ENCODE measurements around the gene TMEM35B. TPM values are rescaled to one million over a fixed set of nuclear protein-coding genes. Genes with fewer than 3 reads are reported as not detected.
"Not testable (repeated sequence)": the region's sequence is repeated elsewhere in the genome, so short reads cannot be mapped to it uniquely, and the experiment has no call there.

The TMEM35B gene
- polyA plus RNA-seq, 1 donor from 2014 or later: 70.7 TPM

DNA sequence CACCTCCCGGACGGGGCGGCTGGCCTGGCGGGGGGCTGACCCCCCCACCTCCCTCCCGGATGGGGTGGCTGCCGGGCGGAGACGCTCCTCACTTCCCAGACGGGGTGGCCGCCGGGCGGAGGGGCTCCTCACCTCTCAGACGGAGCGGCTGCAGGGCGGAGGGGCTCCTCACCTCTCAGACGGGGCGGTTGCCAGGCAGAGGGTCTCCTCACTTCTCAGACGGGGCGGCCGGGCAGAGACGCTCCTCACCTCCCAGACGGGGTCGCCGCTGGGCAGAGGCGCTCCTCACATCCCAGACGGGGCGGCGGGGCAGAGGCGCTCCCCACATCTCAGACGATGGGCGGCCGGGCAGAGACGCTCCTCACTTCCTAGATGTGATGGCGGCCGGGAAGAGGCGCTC lies 17.5 kb downstream of the TMEM35B start:
- H3K36me3 Mint-ChIP-seq, H3K27me3 Mint-ChIP-seq, H3K4me1 Mint-ChIP-seq, H3K4me3 Mint-ChIP-seq, H3K9me3 Mint-ChIP-seq, H3K27ac Mint-ChIP-seq: not testable (repeated sequence)

DNA sequence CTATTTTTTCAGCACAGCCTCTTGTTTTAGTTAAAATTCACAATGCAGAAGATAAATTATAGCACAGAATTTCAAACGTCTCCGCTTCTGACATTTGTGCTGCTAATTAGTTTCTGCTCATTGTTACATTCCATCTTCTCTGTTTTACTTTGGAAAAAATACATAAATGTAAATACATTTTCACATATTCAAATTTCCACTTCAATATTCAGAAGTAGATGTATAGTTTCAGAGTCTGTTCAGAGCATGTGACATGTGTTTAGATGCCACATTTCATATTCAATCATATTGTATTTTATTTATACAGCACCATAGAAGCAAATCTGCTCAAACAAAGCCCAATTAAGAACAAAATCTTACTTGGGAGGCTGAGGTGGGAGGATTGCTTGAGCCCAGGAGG lies 19.6 kb downstream of the TMEM35B start:
- no peaks in the 10 kb centered on the region for H3K36me3 Mint-ChIP-seq
- no peak overlapping the region for H3K4me3 Mint-ChIP-seq
- no peaks in the 10 kb centered on the region for H3K9me3 Mint-ChIP-seq
- H3K27me3 Mint-ChIP-seq: no peaks in the 10 kb centered on the region
- H3K27ac Mint-ChIP-seq: no peak overlapping the region
- peaks cover 0 to 1% (median 0%) of the 10 kb centered on the region in 3 donors for H3K4me1 Mint-ChIP-seq

DNA sequence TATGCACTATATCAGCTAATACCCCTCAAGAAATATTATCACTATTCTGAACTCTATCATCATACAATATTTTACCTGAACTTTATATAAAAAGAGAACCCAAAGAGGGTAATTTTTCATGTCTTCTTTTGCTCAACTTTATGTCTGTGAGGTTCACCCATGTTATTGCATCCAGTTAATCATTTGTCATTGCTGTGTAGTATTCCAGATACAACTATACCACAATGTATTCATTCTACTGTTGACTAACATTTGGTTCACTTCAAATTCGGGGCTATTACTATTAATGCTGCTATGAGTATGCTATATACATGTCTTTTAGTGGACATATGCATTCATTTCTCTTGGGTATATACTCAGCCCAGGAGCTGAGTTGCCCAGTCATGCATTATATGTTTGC lies 34.7 kb downstream of the TMEM35B start:
- Mint-ChIP-seq H3K4me1 (no peaks in the 10 kb centered on the region), H3K36me3 (peaks cover 15% of the 10 kb centered on the region), H3K27ac (no peak overlapping the region), H3K27me3 (peaks cover 17% of the 10 kb centered on the region), H3K4me3 (no peak overlapping the region), H3K9me3 (peaks cover 2 to 4% (median 3%) of the 10 kb centered on the region in 3 donors)

DNA sequence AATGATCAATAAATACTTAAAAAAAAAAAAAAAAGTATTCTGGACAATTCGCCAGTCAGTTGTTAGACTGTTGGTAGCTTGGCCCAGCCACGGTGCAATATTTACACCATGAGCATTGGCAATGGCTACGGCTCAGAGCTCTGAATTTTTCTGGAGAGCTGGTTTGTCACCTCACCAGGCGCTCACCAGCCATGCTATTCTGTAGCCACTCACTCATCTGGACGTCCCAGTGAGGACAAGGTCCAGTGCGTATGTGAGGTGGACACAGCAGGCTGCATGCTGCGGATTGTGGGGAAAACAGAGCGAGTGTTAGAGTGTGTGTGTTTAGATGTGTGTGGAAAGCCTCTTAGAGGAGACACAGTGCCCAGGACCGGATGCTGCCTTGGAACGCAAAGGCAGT lies 36.4 kb downstream of the TMEM35B start:
- Mint-ChIP-seq H3K27me3 (peaks cover 17% of the 10 kb centered on the region), H3K36me3 (peaks cover 15% of the 10 kb centered on the region)
- not testable (repeated sequence) for H3K9me3 Mint-ChIP-seq, H3K4me1 Mint-ChIP-seq, H3K27ac Mint-ChIP-seq, H3K4me3 Mint-ChIP-seq

DNA sequence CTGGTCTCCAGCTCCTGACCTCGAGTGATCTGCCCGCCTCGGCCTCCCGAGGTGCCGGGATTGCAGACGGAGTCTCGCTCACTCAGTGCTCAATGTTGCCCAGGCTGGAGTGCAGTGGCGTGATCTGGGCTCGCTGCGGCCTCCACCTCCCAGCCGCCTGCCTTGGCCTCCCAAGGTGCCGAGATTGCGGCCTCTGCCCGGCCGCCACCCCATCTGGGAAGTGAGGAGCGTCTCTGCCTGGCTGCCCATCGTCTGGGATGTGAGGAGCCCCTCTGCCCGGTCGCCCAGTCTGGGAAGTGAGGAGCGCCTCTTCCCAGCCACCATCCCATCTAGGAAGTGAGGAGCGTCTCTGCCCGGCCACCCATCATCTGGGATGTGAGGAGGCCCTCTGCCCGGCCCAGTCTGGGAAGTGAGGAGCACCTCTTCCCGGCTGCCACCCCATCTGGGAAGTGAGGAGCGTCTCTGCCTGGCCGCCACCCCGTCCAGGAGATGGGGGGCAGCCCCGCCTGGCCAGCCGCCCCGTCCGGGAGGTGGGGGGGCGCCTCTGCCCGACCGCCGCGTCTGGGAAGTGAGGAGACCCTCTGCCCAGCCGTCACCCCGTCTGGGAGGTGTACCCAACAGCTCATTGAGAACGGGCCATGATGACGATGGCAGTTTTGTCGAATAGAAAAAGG lies 37.4 kb downstream of the TMEM35B start:
- not testable (repeated sequence) for H3K27ac Mint-ChIP-seq, H3K4me3 Mint-ChIP-seq, H3K9me3 Mint-ChIP-seq, H3K4me1 Mint-ChIP-seq
- Mint-ChIP-seq H3K27me3 (peaks cover 16% of the 10 kb centered on the region), H3K36me3 (peaks cover 11% of the 10 kb centered on the region)

DNA sequence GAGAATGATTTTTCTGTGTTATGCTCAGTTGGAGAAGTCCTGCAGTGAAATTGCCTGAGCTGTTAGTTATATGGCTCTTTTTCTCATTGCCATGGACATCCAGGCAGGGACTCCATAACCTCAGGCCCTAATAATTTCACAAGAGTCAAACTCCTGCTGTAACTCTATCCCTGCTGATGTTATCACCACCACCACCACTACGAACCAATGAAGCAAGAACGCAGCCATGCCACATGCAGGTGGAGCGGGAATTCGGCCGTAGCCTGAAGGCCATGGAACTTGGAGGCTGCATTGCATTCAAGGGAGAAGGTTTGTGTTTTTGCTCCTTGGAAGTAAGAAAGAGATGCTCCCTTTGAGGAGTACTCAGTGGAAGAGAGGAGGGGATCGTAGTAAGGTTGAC lies 38.9 kb downstream of the TMEM35B start:
- H3K27ac Mint-ChIP-seq: no peak overlapping the region
- H3K36me3 Mint-ChIP-seq: peaks cover 2% of the 10 kb centered on the region
- no peak overlapping the region for H3K4me3 Mint-ChIP-seq
- peaks cover 0 to 8% (median 1%) of the 10 kb centered on the region in 3 donors for H3K4me1 Mint-ChIP-seq
- H3K27me3 Mint-ChIP-seq: peaks cover 12% of the 10 kb centered on the region
- peaks cover 2 to 4% (median 3%) of the 10 kb centered on the region in 3 donors for H3K9me3 Mint-ChIP-seq

DNA sequence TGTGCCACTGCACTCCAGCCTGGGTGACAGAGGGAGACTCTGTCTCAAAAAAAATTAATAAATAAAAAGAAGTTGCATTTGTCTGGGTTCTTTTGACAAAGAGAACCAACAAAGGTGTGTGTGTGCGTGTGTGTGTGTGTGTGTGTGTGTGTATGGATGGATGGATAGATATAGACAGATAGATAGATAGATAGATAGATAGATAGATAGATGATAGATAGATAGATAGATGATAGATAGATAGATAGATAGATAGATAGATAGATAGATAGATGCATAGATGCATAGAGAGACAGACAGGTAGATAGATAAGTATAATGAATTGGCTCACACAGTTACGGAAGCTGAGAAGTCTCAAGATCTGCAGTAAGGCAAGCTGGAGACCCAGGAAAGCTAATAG lies 43.3 kb downstream of the TMEM35B start:
- H3K27ac Mint-ChIP-seq, H3K4me3 Mint-ChIP-seq, H3K9me3 Mint-ChIP-seq, H3K4me1 Mint-ChIP-seq, H3K36me3 Mint-ChIP-seq: not testable (repeated sequence)
- H3K27me3 Mint-ChIP-seq: peaks cover 19% of the 10 kb centered on the region

Other genes with a start within 250 kb of the TMEM35B start
- gene GJB5, start 230.3 kb downstream of the TMEM35B start, polyA plus RNA-seq: not detected
- not detected for gene GJB4, start 225.6 kb downstream of the TMEM35B start, polyA plus RNA-seq
- gene GJB3, start 204.1 kb downstream of the TMEM35B start, polyA plus RNA-seq: not detected
- not detected for gene GJA4, start 192.3 kb downstream of the TMEM35B start, polyA plus RNA-seq
- gene SMIM12, start 125.6 kb downstream of the TMEM35B start, polyA plus RNA-seq: 73.4 TPM
- 0.33 TPM for gene DLGAP3, start 55.7 kb downstream of the TMEM35B start, polyA plus RNA-seq
- 11.3 TPM for gene ZMYM6, start 46.6 kb upstream of the TMEM35B start, polyA plus RNA-seq
- 17.2 TPM for gene ZMYM1, start 94.0 kb upstream of the TMEM35B start, polyA plus RNA-seq
- gene SFPQ, start 207.8 kb upstream of the TMEM35B start, polyA plus RNA-seq: 165 TPM